Fibroblast of skin of back (primary cell): ENCODE measurements around the gene MPDU1.
"Not testable (repeated sequence)": the region's sequence is repeated elsewhere in the genome, so short reads cannot be mapped to it uniquely, and the experiment has no call there.

Source experiments
- DNase-seq: peaks from one replicate; pipeline ENCODE4 v3.0.0-alpha.2; 2013

Gene MPDU1

DNA sequence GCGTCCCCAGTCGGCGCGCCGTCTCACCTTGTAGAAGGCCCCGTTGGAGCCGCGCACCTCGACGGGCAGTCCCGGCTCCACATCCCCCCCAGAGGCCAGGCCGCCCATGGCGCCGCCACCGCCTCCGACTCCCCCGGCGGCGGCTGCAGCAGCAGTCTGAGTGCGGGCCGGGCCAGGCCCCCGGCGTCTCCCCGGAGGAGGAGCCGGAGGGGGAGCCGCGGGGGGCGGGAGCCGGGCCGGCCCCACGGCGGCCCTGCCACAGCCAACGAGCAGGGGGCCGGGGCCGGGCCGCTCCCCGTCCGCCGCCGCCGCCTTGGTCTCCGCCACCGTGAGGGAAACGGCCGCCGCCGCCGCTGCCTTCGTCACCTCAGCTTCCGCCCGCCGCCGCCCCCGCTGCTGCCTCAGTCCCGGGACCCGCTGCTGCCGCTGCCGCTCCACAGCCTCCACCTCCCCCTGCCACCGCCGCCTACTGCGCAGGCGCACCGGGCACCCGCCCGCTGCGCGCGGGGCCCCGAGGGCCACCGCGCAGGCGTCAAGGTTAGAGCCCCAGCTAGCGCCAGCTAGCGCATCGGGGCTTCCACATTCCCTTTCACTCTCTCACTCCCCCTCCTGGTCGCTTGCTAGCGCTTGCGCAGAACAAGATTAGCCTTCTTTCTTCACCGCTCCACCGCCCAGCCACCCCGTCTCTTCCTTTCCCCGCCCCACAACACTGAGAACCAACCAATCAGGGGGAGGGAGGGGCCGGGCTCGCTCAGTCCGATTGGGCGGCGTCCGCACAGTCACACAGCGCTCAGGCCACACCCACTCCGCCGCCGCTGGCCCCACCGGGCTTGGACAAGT, 31.0 kb downstream of the MPDU1 start, which contains the start of gene FXR2:
Gene FXR2 (minus strand): TSS at position 473 of the 840 bp plus-strand sequence. CDS start 365 bp downstream, at position 108.
- DNase-seq, result peak; percentile 100

DNA sequence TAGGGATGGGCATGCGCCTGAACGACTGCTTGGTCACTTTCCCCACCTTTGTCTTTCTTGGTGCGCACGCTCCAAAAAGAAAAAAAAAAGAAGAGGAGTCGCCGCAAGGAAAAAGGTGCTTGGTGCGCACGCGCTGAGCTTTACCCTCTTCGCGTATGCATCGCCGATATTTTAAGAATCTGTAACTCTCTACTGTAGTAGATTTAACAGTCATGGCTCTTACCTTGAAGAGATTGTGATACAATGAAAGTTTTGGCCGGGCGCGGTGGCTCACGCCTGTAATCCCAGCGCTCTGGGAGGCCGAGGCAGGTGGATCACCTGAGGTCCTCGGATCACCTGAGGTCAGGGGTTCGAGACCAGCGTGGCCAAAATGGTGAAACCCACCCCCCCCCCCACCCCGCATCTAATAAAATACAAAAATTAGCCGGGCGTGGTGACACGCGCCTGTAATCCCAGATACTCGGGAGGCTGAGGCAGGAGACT, 31.7 kb downstream of the MPDU1 start:
- DNase-seq, result no peak

DNA sequence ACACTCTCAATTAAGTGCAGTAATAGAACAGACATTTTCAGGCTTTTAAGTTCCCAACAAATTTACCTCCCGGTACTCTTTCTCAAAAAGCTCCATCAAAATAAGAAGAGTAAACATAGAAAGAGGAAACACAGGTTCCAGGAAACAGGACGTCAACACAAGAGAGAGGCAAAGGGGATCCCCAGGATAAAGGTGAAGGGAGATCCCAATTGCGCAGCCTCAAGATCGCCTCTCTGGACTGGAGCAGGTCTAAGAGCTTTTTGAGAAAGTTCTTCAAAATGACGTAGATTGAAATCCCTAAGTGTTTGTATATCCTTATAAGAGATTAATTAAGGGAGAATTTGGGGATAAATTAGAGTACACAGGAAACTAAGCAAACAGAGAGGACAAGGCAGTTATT, 35.0 kb downstream of the MPDU1 start:
- no peak for DNase-seq

DNA sequence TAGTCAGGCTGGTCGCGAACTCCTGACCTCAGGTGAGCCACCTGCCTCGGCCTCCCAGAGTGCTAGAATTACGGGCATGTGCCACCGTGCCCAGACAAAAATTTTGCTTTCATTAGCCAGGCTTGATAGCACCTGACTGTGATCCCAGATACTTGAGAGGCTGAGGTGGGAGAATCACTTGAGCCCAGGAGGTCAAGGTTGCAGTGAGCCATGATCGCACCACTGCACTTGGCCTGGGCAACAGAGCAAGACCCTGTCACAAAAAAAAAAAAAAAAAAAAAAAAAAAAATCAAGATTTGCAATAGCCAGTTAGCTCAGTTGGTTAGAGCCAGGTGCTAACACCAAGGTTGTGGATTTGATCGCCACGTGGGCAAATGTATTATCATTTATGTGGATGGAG, 37.2 kb downstream of the MPDU1 start:
- DNase-seq, result no peak

DNA sequence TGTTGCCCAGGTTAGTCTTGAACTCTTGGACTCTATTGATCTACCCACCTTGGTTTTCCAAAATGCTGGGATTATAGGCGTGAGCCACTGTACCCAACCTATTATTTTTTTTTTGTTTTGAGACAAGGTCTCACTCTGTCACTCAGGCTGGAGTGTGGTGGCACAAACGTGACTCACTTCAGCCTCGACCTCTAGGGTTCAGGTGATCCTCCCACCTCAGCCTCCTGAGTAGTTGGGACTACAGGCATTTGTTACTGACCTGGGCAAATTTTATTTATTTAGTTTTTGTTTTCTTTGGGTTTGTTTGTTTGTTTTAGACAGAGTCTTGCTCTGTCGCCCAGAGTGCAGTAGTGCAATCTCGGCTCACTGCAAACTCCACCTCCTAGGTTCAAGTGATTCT, 40.0 kb downstream of the MPDU1 start:
- no peak for DNase-seq

DNA sequence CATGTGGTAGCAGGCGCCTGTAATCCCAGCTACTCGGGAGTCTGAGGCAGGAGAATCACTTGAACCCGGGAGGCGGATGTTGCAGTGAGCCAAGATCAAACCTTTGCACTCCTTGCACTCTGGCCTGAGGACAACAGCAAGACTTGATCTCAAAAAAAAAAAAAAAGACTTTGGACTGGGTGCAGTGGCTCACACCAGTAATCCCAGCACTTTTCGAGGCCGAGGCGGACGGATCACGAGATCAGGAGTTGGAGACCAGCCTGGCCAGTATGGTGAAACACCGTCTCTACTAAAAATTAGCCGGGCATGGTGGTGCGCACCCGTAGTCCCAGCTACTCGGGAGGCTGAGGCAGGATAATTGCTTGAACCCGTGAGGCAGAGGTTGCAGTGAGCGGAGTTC, 42.1 kb downstream of the MPDU1 start:
- DNase-seq, result not testable (repeated sequence)

DNA sequence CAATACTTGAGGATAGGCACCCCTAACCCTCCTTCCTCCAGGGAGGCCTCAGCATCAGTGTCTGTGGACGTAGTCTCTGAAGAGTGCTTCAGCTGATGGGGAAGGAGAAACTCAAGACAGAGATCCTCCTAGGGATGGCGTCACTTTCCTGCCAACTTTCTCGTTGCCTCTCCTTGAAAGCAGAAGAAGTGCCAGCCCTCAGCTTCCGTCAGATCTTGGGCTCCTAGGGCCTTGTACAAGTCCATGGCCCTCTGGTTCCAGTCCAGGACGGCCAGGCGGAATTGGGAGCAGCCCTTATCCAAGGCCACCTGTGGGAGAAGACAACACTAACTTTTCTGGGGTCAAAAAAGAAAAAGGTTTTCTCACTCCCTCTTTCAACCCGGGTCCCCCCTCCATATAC, 42.7 kb downstream of the MPDU1 start:
- DNase-seq, result no peak

DNA sequence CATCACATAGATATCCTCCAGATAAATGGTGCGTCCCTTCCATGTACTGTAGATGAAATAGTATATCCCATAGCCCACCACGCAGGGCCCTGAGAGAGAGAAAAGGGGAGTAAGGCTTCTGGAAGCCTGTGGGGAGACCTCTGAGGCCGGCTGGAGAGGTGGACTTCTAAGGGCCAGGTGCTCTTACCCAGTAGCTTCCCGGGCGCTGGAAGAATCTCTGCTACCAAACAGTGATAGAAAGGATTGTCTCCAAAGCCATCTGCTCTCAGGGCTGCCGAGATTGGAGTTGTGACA, 43.3 kb downstream of the MPDU1 start:
- DNase-seq, result no peak

DNA sequence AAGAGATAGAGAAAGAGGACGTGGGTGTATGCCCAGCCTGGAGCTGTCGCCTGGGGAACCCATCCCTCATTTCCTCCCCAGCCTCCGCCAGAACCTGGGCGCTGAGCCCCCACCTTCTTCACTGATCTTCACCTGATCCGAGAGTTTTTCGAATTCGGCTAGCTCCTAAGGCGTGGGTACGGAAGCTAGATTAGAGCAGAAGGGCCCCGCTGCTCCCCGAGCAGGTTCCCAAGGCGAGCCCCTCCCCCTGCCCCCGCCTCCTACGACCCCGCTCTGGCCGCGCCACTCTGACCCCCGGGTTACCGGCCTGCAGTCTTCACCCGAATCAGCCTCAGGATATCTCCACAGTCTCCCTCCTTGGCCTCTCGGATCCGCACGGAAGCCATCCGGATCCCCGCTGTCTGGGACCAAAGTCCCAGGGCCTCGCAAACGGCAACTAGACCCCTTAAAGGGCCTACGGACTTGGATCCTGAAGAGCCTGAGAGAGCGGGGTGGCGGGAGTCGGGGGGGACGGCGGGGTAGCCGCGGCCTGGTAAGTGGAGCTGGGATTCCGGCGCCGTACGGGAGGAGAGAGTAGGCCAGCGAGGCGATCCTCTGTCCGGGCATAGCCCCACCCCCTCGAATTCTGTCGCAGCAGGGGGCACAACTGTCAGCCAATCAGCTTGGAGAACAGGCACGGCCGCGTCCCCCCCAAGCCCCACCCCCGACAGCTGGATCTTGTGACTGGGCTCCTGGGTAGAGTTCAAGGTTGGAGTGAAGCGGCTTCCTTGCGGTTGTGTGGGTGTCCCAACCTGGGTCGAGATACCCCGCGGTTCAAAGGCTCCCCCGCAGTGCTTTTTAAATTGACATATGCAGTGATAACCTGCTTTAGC, 43.8 kb downstream of the MPDU1 start, which contains the start of gene SAT2:
Gene SAT2 (minus strand): TSS at position 572 of the 872 bp plus-strand sequence. CDS start 186 bp downstream, at position 386.
- peak; percentile 93 for DNase-seq

DNA sequence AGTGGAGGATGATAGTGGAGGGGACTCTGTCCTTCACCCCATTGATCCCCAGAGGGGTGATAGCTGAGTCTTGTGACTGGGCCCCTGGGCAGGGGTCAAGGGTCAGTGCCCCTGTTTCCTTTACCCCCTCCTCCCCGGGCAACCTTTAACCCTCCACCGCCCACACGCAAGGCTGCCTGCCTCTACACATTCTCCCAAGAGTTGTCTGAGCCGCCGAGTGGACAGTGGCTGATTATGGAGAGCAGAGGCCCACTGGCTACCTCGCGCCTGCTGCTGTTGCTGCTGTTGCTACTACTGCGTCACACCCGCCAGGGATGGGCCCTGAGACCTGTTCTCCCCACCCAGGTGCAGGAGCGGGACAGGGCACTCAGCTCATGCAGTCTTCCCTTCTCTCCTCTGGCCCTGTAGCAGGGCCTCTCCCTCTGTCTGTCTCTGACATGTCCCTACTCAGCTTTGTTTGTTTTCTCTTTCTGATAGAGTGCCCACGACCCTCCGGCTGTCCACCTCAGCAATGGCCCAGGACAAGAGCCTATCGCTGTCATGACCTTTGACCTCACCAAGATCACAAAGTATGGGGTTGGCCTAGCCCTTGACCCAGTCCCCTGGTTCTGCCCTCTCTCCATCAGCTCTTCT, 46.4 kb downstream of the MPDU1 start, which contains the start of gene SHBG:
Gene SHBG (plus strand): TSS at position 197 of the 633 bp plus-strand sequence. CDS start 38 bp downstream, at position 235.
- DNase-seq, result no peak

DNA sequence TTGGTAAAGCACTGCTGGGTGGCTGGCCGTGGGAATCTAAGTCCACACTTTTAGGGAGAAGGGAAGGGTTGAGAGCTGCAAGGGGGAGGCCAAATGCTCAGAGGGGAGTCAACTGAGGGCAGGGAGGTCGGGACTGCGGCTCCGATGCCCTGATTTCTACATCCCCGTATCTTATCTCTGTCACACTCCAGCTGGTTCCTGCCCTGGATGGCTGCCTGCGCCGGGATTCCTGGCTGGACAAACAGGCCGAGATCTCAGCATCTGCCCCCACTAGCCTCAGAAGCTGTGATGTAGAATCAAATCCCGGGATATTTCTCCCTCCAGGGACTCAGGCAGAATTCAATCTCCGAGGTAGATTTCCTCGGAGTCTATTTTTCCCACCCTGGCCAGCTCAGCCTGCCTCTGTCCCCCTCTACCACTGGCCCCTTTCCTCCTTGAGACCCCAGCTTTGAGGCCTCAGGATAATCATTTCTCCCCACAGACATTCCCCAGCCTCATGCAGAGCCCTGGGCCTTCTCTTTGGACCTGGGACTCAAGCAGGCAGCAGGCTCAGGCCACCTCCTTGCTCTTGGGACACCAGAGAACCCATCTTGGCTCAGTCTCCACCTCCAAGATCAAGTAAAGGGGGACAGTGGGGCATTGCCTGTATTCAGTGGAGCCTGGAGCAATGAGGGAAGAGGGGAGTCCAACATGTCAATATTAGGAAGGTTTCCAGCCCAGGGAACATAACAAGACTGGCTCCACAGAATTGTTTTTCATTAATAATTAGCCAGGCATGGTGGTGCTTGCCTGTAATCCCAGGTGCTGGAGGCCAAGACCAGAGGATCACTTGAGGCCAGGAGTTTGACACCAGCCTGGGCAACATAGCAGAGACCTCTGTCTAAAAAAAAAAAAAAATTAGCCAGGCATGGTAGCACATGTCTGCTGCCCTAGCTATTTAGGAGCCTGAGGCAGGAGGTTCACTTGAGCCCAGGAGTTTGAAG, 48.0 kb downstream of the MPDU1 start:
- no peak for DNase-seq

DNA sequence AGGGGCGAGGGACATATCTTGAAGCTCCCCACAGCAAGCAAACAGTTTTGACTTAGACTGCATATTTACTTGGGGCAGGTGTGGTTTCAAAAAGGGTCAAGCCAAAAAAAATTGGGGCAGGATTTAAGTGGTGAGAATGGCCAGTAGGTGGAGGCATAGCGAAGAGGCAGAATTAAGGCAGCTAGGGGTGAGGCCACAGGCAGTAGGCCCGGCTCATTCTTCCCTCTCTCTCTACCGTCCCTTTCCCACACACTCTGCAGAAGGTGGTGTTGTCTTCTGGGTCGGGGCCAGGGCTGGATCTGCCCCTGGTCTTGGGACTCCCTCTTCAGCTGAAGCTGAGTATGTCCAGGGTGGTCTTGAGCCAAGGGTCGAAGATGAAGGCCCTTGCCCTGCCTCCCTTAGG, 48.8 kb downstream of the MPDU1 start:
- DNase-seq, result peak; percentile 40

DNA sequence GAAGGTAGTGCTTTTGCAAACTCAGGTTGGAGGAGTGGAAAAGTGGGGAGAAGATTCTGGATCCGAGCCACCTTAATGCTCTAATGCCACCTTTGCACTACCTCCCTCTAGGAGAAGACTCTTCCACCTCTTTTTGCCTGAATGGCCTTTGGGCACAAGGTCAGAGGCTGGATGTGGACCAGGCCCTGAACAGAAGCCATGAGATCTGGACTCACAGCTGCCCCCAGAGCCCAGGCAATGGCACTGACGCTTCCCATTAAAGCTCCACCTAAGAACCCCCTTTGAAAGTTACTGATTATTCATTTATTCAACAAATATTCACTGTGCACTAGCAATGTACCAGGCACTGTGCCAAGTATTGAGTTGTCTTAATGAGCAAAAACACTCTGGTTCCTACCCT, 49.4 kb downstream of the MPDU1 start:
- DNase-seq, result no peak

DNA sequence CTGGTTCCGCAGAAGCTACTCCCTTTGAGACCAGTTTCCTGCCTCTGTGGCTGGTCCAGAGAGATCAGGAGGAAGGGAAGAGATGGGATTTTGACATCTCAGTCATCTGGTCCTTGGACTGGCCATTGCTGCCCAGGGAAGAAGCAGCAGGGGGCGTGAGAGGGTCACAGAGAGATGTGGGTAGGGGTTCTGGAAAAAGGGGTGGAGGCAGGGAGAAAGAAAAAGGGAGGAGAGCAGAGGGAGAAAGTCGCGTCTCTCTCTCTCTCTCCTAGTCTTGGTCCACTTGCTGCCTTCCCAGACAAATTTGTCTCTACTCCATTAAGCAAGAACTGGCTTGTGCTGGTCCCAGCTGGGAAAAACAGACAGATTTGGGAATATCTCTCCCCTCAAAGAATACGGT, 50.7 kb downstream of the MPDU1 start:
- peak; percentile 48 for DNase-seq

DNA sequence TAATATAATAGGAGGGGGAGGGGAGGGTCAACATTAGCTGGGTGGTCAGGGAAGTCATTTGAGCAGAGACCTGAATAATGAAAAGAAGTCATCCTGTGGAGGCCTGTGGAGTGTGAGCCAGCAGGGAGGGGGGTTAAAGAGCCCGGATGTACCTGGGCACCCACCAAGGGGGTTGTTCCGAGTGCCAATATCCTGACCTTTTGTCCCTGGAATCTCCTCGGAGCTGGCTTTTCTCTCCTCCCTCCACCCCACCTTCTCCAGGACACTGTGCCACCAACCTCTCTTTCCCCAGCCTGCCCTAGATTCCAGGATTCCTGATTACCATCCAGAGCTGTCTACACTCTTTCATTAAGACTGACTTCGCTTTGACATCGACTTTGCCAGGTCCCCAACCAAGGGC, 52.5 kb downstream of the MPDU1 start:
- DNase-seq, result no peak
